Measurements from ENCODE around the gene CNDP2.

CNDP2 gene

GRCh38 chr18:74495581-74496507, at the start of gene CNDP2:
Gene CNDP2 (plus strand): TSS chr18:74496363. CDS start chr18:74499974, 3,611 bp downstream.
- TF ChIP-seq CTCF (IDR thresholded peaks at IDR 0.05; ENCODE audit: insufficient read depth, low read depth, low read length, missing control alignments): no peak
- peak; percentile 99 for DNase-seq (ENCODE audit: low read depth)
- H3K4me3 ChIP-seq (ENCODE audit: low read depth, low read length): peak within 1 kb of the TSS; percentile 81

- no peak for DNase-seq (ENCODE audit: low read depth)
- no peak overlapping the region for H3K4me3 ChIP-seq (ENCODE audit: low read depth, low read length)
- no peak for TF ChIP-seq CTCF (IDR thresholded peaks at IDR 0.05; ENCODE audit: insufficient read depth, low read depth, low read length, missing control alignments)
Measured at GRCh38 chr18:74446631-74447403, 49.3 kb upstream of the CNDP2 start.

- no peak overlapping the region for H3K4me3 ChIP-seq (ENCODE audit: low read depth, low read length)
- no peak for DNase-seq (ENCODE audit: low read depth)
- TF ChIP-seq CTCF (IDR thresholded peaks at IDR 0.05; ENCODE audit: insufficient read depth, low read depth, low read length, missing control alignments): no peak
Measured at GRCh38 chr18:74447404-74448152, 48.6 kb upstream of the CNDP2 start.

- H3K4me3 ChIP-seq (ENCODE audit: low read depth, low read length): no peak overlapping the region
- DNase-seq (ENCODE audit: low read depth): no peak
- no peak for TF ChIP-seq CTCF (IDR thresholded peaks at IDR 0.05; ENCODE audit: insufficient read depth, low read depth, low read length, missing control alignments)
Measured at GRCh38 chr18:74450626-74451025, 45.5 kb upstream of the CNDP2 start.

- no peak for TF ChIP-seq CTCF (IDR thresholded peaks at IDR 0.05; ENCODE audit: insufficient read depth, low read depth, low read length, missing control alignments)
- no peak for DNase-seq (ENCODE audit: low read depth)
- H3K4me3 ChIP-seq (ENCODE audit: low read depth, low read length): no peak overlapping the region
Measured at GRCh38 chr18:74451148-74451547, 45.0 kb upstream of the CNDP2 start.

GRCh38 chr18:74453016-74453566, 43.1 kb upstream of the CNDP2 start:
- DNase-seq (ENCODE audit: low read depth): no peak
- no peak for TF ChIP-seq CTCF (IDR thresholded peaks at IDR 0.05; ENCODE audit: insufficient read depth, low read depth, low read length, missing control alignments)
- no peak overlapping the region for H3K4me3 ChIP-seq (ENCODE audit: low read depth, low read length)
